GM19043 (cell line): ENCODE data around the gene RAP1A.
"Not testable (repeated sequence)": the region's sequence is repeated elsewhere in the genome, so short reads cannot be mapped to it uniquely, and the experiment has no call there.

Experiments used
- ATAC-seq: cut with Tn5 transposase; IDR thresholded peaks from one replicate; pipeline ENCODE4 v1.9.1; 2021; ENCODE audit warnings: low read depth; ENCODE audit not compliant: unreplicated experiment

Gene RAP1A

DNA sequence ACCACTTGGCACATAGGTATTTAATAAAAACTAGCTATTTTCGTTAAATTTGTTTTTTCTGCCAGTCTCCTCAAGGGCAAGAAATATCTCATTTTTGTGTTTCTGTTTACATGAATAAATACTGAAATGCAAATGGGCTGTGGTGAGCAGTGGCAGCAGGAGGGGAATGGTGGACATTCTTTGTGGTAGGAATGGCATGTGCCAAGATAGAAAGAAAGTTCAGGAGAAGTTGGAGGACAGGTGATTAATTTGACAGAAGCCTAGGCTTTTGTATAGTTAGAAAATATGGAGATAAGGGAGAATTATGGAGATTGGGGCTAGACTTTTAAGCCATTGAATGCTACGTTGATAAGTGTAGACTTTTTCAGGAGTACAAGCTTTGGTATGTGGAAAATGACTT is 8.6 kb downstream of the RAP1A start:
- no peak for ATAC-seq

DNA sequence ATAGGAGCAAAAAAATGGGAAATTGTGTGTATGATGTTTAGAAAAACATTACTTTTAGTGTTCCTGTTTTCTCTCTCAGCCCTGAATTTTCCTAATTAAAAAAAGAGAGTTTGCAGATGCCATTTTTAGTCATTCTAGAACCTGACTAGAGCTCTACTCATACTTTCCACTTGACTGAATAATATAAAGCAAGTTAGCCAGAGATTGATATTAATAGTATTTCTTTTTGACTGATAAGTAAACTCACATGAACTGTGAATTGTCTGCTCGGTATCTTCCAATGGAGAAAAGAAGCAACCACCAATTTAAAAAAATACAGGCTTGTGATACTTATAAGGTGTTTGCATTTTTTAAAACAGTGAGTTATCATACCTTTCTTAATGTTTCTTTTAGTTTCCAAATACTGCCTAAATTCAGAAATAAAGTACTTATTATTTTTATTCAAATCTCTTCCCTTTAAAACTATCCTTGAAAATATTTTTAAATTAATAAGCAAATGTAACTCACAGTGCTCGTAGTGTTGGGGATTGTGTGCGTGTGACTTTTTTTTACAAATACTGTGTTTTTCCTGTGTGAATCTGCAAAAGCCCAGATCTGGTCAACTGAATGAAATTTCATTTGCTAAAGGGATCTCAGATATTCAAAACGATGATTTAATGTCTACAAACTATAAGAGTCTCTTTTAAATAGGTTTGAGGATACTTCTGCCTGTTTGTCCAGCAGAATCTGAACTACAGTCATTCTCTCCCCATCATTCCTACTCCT is 9.8 kb downstream of the RAP1A start:
- no peak for ATAC-seq

DNA sequence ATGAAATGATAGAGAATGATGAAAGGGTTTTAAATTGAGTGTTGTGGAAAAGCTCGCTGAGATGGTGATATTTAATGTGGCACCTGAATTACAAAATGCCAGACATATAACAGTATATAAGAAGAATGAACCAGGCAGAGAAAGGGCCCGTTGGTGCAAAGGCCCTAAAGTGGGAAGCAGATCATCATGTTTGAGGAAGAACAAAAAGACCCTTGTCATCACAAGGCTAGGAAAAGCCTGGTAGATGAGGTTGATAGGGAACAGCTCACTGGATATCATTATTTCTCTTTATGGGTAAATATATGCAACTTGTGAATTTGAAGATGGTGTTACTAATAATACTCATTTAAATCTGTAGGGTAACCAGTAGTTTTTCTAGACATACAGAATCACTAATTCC is 11.0 kb downstream of the RAP1A start:
- no peak for ATAC-seq

- ATAC-seq: no peak
Measured at GRCh38 chr1:111631502-111631901, 11.9 kb downstream of the RAP1A start.

DNA sequence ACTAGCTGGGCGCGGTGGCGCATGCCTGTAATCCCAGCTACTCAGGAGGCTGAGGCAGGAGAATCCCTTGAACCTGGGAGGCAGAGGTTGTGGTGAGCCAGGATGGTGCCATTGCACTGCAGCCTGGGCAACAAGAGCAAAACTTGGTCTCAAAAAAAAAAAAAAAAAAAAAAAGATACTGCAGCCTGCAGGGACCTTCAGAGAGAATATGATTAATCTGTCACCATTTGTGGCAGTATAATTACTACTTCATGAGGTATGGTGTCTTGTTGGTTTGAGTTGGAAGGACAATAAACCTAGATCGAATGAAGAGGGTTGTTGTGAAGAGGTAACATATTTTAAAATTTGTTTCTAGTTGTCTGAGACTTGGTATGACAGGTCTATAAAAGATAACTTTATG is 13.2 kb downstream of the RAP1A start:
- ATAC-seq: not testable (repeated sequence)

DNA sequence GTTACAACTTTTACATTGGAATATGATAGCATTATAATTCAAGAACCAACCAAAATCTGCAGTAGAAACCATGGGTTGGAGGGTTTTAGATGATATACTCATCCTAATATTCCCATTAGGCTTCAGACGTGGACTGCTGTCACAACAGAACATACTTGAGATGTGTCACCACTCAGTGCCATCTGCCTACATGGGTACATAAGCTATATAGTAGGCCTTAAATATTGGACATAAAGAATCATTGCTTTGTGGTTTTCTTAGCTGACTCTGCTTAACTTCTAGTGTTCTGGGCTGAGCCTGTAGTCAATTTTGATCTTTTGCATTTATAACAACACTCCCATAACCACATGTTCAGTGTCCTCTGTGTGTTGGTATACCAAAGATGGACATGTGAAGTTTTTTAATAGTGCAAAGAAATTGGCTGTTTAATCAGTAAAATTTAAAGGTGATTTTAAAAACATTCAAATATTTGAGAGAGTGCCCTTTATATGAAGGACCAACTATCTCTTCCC is 14.2 kb downstream of the RAP1A start:
- no peak for ATAC-seq

DNA sequence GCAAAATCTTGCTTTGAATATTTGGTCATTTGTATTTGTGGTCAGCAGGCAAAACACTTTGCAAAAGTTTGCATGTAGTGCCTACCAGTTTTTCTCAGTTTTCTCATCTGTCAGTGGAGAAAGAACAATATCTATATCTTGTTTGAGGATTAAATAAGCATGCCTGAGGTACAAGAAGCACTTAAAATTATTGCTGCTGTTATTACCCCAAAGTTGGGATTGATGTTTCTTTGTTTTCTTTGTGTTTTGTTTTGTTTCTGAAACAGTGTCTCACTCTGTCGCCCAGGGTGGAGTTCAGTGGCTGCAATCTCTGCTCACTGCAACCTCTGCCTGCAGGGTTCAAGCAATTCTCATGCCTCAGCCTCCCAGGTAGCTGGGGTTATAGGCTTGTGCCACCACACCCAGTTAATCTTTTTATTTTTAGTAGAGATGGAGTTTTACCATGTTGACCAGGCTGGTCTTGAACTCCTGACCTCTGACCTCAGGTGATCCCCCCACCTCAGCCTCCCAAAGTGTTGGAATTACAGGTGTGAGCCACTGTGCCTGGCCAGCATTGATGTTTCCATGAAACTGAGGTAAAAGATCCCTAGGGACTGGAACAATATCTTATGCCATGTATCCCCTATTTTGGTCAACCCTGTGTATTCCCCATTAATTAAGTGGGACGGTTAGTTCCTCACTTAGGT is 15.9 kb downstream of the RAP1A start:
- ATAC-seq: no peak

- ATAC-seq: no peak
Measured at GRCh38 chr1:111638320-111638719, 18.7 kb downstream of the RAP1A start.

- ATAC-seq: no peak
Measured at GRCh38 chr1:111639602-111640198, 20.1 kb downstream of the RAP1A start.

- ATAC-seq: no peak
Measured at GRCh38 chr1:111643097-111643496, 23.5 kb downstream of the RAP1A start.

- ATAC-seq: no peak
Measured at GRCh38 chr1:111643696-111644095, 24.1 kb downstream of the RAP1A start.

GRCh38 chr1:111644506-111644905 is 24.9 kb downstream of the RAP1A start:
- no peak for ATAC-seq

DNA sequence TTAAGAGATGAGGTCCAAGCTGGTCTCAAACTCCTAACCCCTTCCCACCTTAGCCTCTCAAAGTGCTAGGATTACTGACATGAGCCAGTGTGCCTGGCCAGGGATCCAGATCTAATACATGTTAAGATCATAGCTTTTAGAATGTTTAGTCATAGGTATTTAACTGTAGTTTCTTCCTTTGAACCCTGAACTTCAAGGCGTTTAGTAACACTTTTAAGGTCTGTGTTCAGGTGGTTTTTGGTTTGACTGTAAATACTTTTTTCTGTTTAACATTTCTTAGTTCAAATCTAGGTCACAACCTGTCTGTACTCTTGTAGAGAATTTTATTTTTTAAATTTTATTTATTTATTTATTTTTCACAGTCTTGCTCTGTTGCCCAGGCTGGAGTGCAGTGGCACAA is 28.1 kb downstream of the RAP1A start:
- ATAC-seq: no peak

DNA sequence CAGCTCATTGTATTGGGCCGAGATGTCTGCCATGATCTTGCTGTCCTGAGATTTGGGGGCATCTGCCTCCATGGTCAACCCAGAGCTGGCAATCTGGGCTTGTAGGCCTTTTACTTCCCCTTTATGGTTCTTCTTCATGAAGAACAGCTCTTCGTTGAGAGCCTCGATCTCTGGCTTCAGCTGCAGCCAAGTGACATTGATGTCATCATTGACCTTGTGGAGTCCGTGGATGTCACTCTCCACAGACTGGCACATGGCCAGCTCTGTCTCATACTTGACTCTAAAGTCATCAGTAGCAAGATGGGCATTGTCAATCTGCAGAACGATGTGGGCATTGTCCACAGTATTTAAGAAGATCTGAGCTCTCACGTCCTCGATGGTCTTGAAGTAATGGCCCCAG is 29.2 kb downstream of the RAP1A start:
- ATAC-seq: no peak

GRCh38 chr1:111649227-111649626 is 29.6 kb downstream of the RAP1A start:
- no peak for ATAC-seq

- no peak for ATAC-seq
Measured at GRCh38 chr1:111649648-111650047, 30.1 kb downstream of the RAP1A start.

- ATAC-seq: no peak
Measured at GRCh38 chr1:111653709-111654108, 34.1 kb downstream of the RAP1A start.

DNA sequence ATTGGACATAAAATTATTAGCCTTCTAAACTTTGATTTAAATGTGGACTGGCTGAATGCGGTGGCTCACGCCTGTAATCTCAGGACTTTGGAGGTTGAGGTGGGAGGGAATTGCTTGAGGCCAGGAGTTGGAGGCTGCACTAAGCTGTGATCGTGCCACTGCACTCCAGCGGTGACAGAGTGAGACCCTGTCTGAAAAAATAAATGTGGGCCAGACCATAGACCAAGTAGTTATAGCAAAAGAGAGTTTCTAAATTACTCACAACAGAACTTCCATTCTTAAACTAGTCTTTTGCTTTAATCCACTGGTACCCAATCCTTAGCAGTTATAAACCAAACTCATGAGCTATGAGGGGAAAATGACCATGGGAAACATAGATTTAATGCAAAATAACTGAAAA is 35.2 kb downstream of the RAP1A start:
- no peak for ATAC-seq

DNA sequence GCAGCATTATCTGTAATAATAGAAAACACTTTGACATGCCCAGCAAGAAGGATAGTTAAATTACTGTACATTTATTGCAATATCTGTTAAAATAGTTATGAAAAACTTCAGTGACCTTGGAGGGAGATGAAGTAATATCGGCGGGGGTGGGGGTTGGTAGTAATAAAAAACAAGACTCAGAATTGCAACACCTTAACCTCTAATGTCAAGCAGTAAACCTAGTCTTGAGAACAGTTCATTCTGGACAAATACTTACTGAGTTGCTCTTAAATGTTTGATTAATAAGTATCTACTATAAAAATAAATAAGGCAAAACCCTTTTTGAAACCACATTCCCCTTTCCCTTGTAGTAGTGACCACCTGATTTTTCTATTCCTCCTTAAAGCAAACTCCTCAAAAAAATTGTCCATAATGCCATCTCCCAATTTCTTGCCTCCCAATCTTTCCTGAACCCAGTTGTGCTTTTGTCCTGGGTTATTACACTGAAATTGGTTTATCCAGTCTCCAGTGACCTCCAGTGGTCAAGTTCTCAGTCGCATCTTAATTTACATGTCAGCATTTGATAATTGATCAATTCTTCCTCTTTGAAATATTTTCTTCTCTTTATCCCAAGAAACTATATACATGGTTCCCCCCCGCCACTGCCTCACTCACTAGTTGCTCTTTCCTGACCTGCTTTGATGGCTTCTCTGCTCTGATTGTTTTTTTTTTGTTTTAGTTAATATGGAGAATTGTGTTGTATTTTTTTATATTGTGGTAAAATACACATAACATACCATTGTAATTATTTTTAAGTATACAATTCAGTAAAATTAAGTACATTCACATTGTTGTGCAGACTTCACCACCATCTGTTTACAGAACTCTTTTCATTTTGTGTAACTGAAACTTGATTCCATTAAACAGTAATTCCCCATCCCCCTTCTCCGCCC is 36.8 kb downstream of the RAP1A start:
- no peak for ATAC-seq

- ATAC-seq: no peak
Measured at GRCh38 chr1:111658622-111659021, 39.0 kb downstream of the RAP1A start.
